Measurements from ENCODE around the gene C22orf15.
A peak's percentile ranks its signal among the peaks of the same experiment; 100 is the strongest.

The C22orf15 gene

GRCh38 chr22:23774114-23774921 lies 11.5 kb downstream of the C22orf15 start:
- DNase-seq = no peak

GRCh38 chr22:23774922-23775436 lies 12.2 kb downstream of the C22orf15 start:
- DNase-seq = no peak

DNA sequence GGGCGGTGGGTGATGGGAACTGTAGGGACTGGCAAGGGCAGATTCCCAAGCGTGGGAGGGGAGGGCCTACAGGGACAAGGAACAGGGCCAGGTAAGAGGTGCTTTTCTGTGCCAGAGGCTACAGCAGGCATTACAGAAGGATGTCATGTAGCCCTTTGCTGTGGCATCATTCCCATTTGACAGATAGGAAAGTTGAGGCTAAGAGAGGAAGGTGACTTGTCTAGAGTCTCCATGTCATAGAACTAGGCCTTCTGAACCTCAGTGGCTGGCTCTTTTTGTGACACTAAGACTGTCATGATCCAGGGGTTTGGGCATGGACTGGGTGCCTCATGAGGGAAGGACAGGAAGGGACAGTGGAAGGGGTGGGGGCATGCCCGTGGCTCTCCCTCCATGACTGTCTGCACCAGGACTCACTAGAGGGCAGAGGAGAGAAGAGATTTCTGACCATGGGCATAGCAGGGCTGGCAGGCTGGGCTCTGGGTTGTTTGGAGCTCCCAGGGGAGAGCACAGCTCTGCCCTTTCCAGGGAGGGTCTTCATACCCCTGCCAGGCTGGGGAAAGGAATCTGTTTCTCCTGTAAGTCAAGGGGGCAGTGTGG lies 13.1 kb downstream of the C22orf15 start:
- no peak for DNase-seq

GRCh38 chr22:23777776-23778576 lies 15.2 kb downstream of the C22orf15 start:
- no peak for DNase-seq

DNA sequence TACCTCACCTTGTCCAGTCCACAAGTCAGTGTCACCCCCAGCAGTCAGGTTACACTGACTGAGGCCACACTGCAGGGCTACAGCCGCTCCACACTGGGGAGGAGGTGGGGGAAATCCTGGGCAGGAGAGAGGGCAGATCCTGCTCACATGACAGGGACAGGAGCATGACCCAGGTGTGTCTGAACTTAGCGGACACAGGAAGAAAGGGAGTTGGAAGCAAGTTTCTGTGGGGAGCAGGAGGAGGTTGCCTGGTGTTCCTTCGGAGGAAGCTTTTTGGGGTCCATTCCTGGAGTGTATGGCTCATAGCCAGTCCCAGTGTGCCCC lies 15.7 kb downstream of the C22orf15 start:
- DNase-seq = no peak

GRCh38 chr22:23779083-23779482 lies 16.3 kb downstream of the C22orf15 start:
- DNase-seq = no peak

DNA sequence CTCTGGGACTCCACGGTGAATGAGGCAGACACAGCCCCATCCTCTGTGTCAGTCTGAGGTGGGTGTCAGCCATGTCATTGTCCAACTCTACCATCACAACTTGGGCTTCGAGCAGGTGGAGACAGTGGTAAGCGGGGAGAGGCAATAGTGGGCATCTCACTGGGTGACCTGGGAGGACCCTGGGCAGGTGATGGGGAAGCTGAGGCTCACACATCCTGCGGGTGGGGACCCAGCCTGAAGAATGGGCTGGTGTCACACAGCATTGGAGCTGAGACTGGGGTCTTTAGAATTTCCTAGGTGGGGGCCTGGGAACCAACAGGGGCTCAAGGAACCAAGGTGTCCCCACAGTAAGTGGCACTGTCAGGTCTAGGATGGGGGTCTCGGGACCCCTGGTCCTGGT lies 16.9 kb downstream of the C22orf15 start:
- DNase-seq = no peak

DNA sequence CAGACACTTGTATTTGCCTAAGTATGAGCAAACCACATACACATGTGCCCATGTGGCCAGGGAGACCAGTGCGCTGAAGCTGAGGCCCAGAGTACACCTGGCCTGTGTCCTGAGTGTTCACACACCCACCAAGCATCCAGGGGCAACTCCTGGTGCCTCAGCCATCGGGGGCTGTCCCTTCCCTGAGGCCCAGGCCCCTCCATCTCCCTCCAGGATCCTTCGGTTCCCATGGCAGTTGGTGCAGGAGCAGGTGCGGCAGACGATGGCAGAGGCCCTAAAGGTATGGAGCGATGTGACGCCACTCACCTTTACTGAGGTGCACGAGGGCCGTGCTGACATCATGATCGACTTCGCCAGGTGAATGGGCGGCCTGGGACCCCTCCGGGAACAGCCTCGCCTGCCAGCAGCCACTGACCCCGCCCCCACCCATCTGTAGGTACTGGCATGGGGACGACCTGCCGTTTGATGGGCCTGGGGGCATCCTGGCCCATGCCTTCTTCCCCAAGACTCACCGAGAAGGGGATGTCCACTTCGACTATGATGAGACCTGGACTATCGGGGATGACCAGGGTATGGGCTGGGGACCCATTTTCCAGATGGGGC lies 17.5 kb downstream of the C22orf15 start:
- no peak for DNase-seq

- DNase-seq = no peak
These were observed 18.3 kb downstream of the C22orf15 start for GRCh38 chr22:23781065-23781464.

DNA sequence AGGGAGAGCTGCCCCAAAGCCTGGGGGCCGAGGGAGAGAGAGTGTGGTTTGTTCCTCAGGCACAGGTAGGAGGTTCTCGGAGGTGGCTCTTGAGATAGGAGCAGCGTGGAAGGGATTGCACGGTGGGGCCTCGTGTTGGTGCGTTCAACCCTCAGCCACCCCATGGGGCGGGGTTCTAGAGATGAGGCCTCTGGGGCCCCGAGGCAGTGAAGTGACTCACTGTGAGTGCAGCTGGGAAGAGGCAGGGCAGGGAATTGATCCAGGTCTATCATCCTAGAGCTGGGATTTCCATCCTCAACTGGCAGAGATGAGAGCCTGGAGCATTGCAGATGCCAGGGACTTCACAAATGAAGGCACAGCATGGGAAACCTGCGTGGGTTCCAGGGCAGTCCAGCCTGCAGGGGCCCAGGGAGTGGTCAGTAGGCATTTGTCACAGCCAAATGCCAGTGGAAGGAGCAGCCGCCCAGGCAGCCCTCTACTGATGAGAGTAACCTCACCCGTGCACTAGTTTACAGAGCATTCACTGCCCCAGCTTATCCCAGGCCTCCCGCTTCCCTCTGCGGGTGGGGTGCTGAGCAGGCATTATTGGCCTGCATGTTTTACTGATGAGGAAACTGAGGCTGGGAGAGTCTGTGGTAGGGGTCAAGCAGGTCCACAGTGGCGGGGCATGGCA lies 18.9 kb downstream of the C22orf15 start:
- DNase-seq = no peak

DNA sequence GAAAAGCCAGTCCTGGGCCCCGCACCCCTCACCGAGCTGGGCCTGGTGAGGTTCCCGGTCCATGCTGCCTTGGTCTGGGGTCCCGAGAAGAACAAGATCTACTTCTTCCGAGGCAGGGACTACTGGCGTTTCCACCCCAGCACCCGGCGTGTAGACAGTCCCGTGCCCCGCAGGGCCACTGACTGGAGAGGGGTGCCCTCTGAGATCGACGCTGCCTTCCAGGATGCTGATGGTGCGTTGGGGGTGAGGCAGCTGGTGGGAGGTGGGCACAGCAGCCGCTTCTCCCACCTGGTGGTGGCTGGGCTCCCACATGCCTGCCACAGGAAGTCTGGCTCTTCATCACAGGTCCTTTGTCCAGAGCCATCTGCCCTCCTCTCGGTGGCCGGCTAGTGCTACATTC lies 19.5 kb downstream of the C22orf15 start:
- no peak for DNase-seq

DNA sequence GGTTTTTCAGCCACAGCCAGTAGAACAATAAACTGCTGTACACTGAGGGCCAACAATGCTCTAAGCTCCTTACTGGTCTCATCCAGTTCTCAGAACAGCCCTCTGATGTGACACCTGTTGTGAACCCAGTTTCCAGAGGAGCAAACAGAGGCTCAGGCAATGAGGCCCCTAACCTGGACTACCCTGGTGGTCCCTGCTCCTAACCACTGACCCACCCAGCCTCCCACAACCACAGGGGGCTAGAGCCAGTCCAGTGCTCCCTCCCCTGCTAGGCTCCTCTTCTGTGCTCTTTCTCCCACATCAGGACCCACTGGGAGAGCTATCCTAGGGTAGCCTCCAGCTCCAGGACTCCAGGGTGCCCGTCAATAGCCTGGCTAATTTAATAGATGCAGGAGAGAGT lies 19.9 kb downstream of the C22orf15 start:
- no peak for DNase-seq

GRCh38 chr22:23783265-23784150 lies 20.7 kb downstream of the C22orf15 start:
- DNase-seq = no peak

DNA sequence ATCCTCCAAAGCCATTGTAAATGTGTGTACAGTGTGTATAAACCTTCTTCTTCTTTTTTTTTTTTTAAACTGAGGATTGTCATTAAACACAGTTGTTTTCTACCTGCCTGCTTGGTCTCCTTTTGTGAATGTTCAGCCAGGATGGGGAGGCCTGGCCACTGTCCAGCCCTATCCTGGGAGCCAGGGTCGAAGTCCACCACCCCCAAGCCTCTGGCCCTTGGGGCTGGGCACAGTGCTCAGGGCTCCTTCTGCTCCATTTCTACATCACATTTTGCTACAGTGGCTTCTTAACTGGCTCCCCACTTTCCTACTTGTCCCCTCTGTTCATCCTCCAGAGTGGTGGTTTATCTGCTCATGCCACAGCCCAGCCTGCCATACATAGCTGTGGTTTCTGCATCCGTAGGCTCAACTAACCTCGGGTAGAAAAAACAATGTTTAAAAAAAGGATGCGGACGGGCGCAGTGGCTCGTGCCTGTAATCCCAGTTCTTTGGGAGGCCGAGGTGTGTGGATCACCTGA lies 21.5 kb downstream of the C22orf15 start:
- no peak for DNase-seq

- no peak for DNase-seq
These were observed 23.5 kb downstream of the C22orf15 start for GRCh38 chr22:23786261-23786710.

GRCh38 chr22:23786752-23787599 lies 24.2 kb downstream of the C22orf15 start, which contains the start of gene SMARCB1:
SMARCB1 (plus strand) TSS chr22:23786966; CDS start chr22:23787170, 204 bp downstream.
- peak; percentile 93 for DNase-seq

DNA sequence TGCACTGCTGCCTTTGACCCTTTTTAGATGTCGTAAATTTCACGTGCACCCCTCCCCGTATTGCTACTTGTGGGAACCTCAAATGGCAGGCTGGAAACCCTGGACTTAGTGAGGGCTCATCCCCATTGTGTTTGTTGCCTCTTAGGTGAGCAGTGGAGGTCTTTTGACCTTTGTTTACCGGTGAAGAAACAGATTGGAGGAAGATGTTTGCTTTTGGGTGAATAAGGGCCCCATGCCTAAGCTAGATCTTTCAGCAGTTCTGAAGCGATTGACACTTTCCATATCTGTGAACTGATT lies 24.8 kb downstream of the C22orf15 start:
- DNase-seq = no peak

DNA sequence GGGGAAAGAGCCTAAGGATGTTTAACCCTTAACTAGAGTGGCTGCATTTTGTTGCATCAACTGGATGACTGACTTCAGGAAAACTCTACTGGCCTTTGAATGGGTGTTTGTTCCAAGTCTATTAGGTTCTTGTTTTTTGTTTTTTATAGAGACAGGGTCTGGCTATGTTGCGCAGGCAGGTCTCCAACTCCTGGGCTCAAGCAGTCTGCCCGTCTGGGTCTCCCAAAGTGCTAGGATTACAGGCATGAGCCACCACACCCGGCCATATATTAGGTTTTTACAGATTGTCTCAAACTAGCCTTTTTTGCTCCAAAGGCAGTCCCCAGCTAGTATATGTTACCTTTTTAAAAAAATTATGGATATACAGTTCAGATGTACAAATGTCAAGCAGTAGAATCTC lies 25.1 kb downstream of the C22orf15 start:
- DNase-seq = no peak

- no peak for DNase-seq
These were observed 26.3 kb downstream of the C22orf15 start for GRCh38 chr22:23789121-23789520.

DNA sequence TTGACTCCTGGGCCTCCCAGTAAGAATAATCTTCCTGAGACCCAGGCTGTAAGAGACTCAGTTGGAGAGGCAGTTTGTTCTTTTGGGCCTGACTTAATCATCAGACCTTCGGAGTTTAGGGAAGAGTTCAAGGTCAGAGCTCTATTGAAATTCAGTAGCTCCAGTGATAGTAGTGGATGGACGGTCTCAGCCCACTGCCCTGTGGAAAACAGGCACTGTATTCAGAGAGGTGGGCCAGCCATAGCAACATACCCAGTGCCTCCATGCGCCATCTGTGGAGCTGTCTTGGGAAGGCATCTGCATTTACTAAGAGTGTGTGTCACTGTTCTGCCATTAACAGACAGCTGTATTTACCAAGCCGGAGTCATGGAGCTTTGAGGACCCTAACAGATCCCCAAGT lies 26.8 kb downstream of the C22orf15 start:
- no peak for DNase-seq
